Mammary epithelial cell (primary cell): ENCODE results near the gene CDH6.

ENCODE experiments used
- CTCF ChIP-seq, 2 donors: IDR thresholded peaks in 1 of 2; conservative IDR thresholded peaks in 1 of 2; 2 replicates each; pipeline ENCODE4 v1.5.1; 2011 to 2012; ENCODE audit warnings: inconsistent platforms in 2 of 2, low read length in 2 of 2, mild to moderate bottlenecking in 2 of 2, control low read depth in 1 of 2, low read depth in 1 of 2; ENCODE audit not compliant: insufficient read depth in 1 of 2; ENCODE audit errors: extremely low read depth in 1 of 2
- EZH2 ChIP-seq: IDR thresholded peaks from 2 replicates; pipeline ENCODE4 v1.6.1; 2012; ENCODE audit warnings: low read length, inconsistent platforms, borderline replicate concordance

GRCh38 chr5:31156631-31157160 lies 36.8 kb upstream of the CDH6 start:
- no peak for TF ChIP-seq CTCF (conservative IDR thresholded peaks at IDR 0.05 in 1 of 2, IDR thresholded peaks at IDR 0.05 in 1 of 2; ENCODE audit: extremely low read depth in 1 of 2, insufficient read depth in 1 of 2, low read depth in 1 of 2, low read length in 2 of 2)
- no peak for TF ChIP-seq EZH2
